ENCODE measurements around the gene MEGF8.
"Not testable (repeated sequence)": the region's sequence is repeated elsewhere in the genome, so short reads cannot be mapped to it uniquely, and the experiment has no call there.

Gene MEGF8

DNA sequence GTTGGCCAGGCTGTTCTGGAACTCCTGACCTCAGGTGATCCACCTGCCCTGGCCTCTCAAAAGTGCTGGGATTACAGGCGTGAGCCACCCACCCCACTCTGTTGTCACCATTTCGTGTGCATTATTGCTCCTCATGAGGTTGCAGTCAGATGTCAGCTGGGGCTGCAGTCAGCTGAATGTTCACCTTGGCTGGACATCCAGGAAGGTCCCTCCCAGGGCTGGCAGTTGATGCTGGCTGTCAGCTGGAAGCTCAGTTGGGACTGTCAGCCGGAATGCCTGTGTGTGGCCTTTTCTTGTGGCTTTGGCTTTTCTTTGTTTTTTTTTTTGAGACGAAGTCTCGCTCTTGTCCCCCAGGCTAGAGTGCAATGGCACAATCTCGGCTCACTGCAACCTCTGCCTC is 6.6 kb downstream of the MEGF8 start:
- DNase-seq (ENCODE audit: low read depth): no peak

GRCh38 chr19:42333018-42333417 is 7.6 kb downstream of the MEGF8 start:
- DNase-seq (ENCODE audit: low read depth): no peak

GRCh38 chr19:42333975-42334696 is 8.7 kb downstream of the MEGF8 start:
- no peak for DNase-seq (ENCODE audit: low read depth)

- no peak for DNase-seq (ENCODE audit: low read depth)
These were observed 9.4 kb downstream of the MEGF8 start for GRCh38 chr19:42334697-42335373.

GRCh38 chr19:42335374-42335936 is 10.0 kb downstream of the MEGF8 start:
- no peak for DNase-seq (ENCODE audit: low read depth)

- no peak for DNase-seq (ENCODE audit: low read depth)
These were observed 10.5 kb downstream of the MEGF8 start for GRCh38 chr19:42335971-42336370.

DNA sequence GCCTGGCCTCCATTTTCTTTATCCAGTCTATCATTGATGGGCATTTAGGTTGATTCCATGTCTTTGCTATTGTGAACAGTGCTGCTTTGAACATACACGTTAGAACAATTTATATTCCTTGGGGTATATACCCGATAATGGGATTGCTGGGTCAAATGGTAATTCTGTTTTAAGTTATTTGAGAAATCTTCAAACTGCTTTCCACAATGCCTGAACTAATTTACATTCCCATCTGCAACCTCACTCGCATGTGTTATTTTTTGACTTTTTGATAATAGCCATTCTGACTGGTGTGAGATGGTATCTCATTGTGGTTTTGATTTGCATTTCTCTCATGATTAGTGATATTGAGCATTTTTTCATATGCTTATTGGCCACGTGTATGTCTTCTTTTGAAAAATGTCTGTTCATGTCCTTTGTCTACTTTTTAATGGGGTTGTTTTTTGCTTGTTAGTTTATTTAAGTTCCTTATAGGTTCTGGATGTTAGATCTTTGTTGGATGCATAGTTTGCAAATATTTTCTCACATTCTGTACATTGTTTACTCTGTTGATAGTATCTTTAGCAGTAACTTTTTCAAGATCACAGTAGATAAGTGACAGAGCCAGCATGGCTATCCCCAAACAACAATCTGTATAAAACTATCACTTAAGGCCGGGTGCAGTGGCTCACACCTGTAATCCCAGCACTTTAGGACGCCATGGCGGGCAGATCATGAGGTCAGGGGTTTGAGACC is 13.9 kb downstream of the MEGF8 start:
- DNase-seq (ENCODE audit: low read depth): not testable (repeated sequence)

GRCh38 chr19:42339922-42340321 is 14.5 kb downstream of the MEGF8 start:
- not testable (repeated sequence) for DNase-seq (ENCODE audit: low read depth)

DNA sequence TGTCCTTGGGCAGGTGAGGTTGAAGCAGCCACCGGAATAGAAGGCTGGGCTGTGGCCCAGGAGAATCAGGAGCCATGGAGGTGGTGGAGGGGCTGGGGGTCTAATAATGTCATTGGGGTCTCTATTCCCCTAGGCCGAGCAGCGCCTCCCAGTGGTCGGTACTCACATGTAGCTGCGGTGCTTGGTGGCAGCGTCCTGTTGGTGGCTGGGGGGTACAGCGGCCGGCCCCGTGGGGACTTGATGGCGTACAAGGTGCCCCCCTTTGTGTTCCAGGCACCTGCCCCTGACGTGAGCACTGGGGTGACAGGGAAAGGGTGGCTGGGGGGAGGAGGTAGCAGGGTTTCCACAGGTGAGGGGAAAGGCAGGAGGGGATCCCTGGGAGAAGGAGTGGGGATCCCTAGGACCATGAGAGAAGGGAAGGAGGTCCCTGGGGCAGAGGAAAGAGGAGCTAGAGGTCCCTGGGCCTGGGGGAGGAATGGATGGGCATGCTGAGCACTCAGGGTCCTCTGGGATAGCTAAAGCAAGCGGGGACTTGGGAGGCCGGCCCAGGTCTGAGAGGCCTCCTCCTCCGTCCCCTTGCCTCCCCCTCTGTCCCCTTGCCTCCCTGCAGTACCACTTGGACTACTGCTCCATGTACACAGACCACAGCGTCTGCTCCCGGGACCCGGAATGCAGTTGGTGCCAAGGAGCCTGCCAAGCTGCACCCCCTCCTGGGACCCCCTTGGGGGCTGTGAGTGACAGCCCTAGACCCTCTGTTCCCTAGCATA is 18.1 kb downstream of the MEGF8 start:
- DNase-seq (ENCODE audit: low read depth): no peak

DNA sequence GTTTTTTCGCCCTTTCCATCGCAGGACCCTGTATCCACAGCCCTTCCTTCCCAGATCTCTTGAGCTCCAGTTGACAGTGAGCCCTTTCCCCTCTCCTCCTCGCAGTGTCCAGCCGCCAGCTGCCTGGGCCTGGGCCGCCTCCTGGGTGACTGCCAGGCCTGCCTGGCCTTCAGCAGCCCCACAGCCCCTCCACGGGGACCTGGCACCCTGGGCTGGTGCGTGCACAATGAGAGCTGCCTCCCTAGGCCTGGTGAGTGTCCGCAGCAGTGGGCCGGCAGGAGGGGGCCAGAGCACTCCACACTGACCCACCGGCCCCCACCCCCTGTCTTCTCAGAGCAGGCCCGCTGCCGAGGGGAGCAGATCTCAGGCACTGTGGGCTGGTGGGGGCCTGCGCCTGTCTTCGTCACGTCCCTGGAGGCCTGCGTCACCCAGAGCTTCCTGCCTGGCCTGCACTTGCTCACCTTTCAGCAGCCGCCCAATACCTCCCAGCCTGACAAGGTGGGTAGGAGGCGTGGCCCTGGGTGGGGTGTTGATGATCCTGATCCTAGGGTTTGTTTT is 19.0 kb downstream of the MEGF8 start:
- DNase-seq (ENCODE audit: low read depth): no peak

DNA sequence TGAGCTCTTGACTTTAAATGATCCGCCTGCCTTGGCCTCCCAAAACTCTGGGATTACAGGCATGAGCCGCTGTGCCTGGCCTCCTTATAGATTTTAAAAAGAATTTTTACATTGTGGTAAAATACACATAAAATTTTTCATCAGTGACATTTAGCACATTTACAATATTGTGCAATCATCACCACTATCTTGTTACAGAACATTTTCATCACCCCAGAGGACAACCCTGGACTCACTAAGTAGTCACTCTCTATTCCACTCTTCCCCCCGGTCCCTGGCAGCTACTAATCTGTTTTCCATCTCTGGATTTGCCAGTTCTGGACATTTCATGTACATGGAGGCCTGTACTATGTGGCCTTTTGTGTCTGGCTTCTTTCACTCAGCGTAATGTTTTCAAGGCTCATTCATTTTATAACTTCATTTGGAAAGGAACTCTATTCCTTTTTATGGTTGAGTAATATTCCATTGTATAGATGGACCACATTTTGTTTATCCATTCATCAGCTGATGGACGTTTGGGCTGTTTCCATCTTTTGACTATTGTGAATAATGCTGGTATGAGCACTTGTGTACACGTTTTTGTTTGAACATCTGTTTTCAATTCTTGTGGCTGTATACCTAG is 19.9 kb downstream of the MEGF8 start:
- no peak for DNase-seq (ENCODE audit: low read depth)

DNA sequence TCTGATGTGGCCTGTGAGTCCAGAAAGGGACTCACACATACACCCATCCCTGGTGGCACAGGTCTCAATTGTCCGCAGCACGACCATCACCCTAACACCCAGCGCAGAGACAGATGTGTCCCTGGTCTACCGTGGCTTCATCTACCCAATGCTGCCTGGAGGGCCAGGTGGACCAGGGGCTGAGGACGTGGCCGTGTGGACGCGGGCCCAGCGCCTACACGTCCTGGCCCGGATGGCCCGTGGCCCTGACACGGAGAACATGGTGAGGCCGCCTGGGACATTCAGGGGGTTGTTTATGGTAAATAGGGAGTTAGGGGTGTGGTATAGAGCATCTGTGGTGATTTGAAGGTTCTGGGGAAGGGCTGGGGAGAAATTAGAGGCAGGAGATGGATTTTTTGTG is 22.8 kb downstream of the MEGF8 start:
- DNase-seq (ENCODE audit: low read depth): no peak

DNA sequence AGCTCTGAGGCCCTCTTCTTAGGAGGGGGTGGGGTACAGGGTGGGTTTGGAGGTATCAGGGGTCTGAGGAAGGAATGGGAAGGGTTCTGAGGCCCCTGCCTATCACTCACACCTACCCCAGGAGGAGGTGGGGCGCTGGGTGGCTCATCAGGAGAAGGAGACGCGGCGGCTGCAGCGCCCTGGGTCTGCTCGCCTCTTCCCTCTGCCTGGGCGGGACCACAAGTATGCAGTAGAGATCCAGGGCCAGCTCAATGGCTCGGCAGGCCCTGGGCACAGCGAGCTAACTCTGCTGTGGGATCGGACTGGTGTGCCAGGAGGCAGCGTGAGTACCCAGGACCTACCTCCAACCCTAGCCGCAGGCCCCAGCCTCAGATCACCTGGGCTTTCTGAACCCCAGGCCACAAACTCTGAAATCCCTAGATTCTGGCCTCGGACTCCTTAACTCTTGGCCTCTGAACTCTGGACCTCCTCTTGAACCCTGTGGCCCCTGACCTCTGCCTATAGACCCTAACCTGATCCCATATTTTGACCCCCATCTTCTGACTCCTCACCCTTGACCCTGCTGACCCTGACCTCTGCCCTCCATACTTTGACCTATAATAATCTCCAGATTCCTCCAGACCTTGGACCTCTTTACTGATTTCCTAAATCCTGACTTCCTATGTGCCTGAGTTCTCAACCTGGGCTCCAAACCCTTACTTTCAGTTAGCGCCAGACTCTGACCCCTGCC is 24.1 kb downstream of the MEGF8 start:
- no peak for DNase-seq (ENCODE audit: low read depth)

- DNase-seq (ENCODE audit: low read depth): no peak
These were observed 25.0 kb downstream of the MEGF8 start for GRCh38 chr19:42350417-42350816.

- no peak for DNase-seq (ENCODE audit: low read depth)
These were observed 25.8 kb downstream of the MEGF8 start for GRCh38 chr19:42351079-42351735.

GRCh38 chr19:42352301-42353259 is 27.1 kb downstream of the MEGF8 start:
- DNase-seq (ENCODE audit: low read depth): no peak

DNA sequence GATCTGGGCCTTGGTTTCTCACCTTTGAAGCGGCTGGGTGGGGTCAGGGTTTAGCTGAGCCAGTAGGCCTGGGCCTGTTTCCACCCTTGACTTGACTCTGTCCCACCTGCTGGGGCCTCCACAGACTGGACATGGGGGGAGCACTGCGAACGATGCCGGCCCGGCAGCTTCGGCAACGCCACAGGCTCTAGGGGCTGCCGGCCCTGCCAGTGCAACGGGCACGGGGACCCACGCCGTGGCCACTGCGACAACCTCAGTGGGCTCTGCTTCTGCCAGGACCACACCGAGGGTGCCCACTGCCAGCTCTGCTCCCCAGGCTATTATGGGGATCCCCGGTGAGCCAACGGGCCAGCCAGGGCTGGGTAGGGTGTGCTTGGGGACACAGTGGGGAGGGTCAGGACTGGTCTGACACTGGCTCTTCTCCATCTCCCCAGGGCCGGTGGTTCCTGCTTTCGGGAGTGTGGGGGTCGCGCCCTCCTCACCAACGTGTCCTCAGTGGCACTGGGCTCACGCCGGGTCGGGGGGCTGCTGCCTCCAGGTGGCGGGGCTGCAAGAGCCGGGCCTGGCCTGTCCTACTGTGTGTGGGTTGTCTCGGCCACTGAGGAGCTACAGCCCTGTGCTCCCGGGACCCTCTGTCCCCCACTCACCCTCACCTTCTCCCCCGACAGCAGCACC is 28.0 kb downstream of the MEGF8 start:
- no peak for DNase-seq (ENCODE audit: low read depth)

DNA sequence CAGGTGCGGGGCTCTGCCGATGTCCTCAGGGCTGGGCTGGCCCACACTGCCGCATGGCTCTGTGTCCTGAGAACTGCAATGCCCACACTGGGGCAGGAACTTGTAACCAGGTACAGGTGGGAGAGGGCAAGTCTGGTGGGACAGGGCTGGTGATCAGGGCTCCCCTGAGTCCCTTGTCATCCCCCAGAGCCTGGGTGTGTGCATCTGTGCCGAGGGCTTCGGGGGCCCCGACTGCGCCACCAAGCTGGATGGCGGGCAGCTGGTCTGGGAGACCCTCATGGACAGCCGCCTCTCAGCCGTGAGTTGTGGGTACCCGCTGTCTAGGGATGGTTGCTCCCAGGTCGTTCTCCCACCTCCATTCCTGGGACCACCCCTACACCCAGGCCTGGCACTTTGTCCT is 30.5 kb downstream of the MEGF8 start:
- DNase-seq (ENCODE audit: low read depth): no peak

Measured in activated gamma-delta T cell treated with anti-CD3 and anti-CD28 coated beads, Interleukin-2, amount 50 U/mL, for 16 hours (primary cell).